Measurements from ENCODE around the gene CNDP2.

- TF ChIP-seq, protein P1, sequence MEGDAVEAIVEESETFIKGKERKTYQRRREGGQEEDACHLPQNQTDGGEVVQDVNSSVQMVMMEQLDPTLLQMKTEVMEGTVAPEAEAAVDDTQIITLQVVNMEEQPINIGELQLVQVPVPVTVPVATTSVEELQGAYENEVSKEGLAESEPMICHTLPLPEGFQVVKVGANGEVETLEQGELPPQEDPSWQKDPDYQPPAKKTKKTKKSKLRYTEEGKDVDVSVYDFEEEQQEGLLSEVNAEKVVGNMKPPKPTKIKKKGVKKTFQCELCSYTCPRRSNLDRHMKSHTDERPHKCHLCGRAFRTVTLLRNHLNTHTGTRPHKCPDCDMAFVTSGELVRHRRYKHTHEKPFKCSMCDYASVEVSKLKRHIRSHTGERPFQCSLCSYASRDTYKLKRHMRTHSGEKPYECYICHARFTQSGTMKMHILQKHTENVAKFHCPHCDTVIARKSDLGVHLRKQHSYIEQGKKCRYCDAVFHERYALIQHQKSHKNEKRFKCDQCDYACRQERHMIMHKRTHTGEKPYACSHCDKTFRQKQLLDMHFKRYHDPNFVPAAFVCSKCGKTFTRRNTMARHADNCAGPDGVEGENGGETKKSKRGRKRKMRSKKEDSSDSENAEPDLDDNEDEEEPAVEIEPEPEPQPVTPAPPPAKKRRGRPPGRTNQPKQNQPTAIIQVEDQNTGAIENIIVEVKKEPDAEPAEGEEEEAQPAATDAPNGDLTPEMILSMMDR (IDR thresholded peaks at IDR 0.05), result peak in 5 of 6 experiments; percentile 10 to 40 (median 20)
- TF ChIP-seq POLR2A (IDR thresholded peaks at IDR 0.05), result peak in 1 of 2 donors; percentile 8
Observed at GRCh38 chr18:74496508-74497323, 553 bp downstream of the CNDP2 start.

Data from adrenal gland (tissue), 5 donors.